ENCODE results near the gene MRPS31.

MRPS31 gene

DNA sequence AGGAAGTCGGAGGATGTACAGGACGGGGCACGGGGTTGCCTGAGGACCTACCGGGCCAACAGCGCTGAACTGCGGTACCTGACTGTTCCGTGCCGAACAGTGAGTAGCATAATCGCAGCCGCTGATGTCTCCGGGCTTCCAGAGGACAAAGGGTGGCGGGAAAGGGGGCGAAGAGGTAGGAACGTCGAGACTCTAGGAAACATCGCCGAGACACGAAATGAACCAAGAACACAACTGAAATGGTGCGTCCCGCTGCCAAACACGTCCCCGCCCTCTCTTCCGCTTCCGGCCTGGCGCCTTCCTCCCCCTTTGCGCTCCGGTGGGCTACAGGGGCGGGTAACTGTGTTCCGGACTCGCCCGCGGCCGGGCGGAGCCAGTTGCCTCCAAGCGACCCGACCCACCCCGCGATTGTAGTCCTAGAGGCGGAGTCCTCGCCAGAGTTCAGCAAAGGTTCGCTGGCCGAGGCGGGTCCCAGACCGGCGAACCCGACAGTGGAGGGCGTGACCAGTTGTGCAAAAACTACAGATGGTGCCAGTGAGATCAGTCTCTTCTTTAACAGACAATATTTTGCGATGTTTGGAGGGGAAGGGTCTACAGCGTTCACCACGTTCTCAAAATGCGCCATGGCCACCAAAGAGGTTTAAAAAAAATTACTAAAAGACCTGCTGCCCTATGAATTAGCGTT lies at the start of gene MRPS31:
TSS of gene MRPS31 (minus strand) at position 257 of the 685 bp plus-strand sequence. CDS start at position 203, 54 bp downstream.
- peak; percentile 93 for DNase-seq

GRCh38 chr13:40819797-40820315 lies 48.9 kb upstream of the MRPS31 start:
- DNase-seq, result no peak

DNA sequence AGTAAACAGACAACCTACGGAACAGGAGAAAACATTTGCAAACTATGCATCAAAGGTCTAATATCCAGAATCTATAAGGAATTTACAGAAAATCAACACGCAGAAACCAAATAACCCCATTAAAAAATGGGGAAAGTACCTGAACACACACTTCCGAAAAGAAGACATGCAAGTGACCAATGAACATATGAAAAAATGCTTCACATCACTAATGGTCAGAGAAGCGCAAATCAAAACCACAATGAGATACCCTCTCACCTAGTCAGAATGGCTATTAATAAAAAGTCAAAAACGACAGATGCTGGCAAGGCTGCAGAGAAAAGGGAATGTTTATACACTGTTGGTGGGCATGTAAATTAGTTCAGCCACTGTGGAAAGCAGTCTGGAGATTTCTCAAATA lies 47.9 kb upstream of the MRPS31 start:
- no peak for DNase-seq

GRCh38 chr13:40814803-40815202 lies 43.8 kb upstream of the MRPS31 start:
- no peak for DNase-seq

DNA sequence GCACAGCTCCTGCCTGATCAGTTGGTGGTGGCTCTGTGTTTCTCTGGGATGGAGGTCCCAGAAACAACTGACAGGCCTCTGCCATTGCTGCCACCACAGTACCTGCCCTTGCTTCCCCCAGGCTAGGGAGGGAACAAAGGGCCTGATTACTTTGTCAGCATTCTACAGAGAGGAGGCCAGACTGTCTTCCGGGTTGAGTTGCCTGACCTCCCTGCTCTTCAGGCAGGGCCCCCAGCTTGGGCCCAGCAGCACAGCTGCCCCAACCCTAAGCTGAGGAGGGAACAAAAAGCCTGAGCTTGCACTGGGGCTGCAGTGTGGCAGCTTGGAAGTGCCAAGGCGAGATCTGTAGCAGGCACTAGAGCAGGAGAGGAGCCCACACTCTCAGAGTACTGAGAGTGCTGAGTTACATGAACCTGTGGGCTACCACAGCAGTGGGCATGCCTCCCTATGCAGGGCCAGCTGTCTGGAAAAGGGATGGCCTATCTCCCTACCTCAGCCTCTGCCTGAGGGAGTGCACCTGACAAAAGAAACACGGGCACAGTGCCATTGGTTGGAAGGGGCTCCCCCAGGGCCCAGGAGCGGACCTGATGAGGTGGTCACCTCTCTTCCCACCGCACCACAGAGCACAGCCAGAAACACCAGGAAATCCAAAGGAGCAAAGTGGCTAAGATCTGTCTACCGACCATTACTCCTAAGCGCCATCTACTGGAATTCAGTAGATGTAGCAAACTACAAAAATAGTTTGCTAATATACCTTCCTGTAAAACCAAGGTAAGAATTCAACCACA lies 42.9 kb upstream of the MRPS31 start:
- DNase-seq, result no peak

DNA sequence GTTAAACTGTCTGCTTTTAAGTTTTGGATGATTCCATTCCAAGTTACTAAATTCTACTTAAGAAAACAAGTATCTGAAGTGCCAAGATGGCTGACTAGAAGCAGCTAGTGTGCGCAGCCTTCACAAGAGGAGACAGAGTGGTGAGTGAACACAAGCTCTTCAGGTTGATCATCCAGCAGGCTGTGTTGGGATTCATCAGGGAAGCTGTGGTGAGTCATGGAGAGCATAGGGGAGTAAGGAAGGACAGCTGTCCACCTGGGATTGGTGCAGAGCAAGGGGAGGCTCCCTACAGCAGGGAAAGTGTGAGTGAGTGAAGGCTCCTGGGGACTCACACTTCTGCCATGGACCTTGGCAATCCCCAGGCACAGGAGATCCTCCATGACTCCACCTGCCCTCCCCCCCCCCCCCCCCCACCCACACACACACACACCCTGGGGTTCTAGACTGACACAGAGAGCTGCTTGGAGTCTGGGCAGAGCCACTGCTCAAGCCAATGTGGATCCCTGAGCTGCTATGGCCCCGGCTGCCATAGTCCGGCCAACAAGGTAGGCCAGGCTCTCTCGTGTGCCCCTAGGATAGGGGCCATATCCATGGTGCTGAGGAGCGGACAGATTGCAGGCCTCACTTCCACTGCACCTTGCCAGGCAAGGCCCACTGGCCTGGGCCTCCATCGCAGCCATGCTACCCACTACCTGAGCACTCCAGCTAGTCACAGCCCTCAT lies 41.9 kb upstream of the MRPS31 start:
- no peak for DNase-seq

DNA sequence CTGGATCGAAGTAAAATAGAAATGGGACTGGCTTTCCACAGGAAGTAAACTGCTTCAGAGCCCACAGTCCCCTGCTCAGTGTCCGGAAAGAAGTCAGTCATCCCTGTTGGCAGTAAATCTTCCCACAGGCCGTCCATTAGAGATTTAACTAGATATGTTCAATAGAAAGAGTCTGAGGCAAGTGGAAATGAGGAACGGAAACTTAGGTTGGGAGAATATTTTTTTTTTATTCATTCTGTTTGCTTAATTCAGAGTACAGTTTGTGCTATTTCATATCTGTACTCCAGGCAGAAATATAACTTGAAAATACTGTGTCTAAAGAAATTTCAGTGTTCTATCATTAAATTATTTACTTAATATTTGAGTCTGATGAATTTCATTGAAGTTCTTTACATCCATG lies 41.1 kb upstream of the MRPS31 start:
- DNase-seq, result no peak

DNA sequence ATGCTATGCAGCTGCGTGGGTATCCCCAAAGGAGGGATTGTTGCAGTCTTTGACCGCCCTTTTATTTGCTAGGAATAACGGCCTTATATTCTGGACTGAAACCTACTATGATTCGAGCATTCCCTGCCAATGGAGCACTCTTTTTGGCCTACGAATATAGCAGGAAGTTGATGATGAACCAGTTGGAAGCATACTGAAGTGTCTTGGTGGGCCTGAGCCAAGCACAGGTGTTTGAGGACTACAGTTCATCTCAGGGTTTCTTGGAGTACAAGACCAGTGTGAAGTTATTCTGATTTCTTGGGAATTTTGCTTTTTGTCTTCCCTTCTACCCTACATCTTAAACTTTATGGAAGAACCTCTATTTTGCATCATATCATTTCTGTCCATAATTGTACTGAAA lies 38.5 kb upstream of the MRPS31 start:
- no peak for DNase-seq

GRCh38 chr13:40806241-40806640 lies 35.3 kb upstream of the MRPS31 start:
- DNase-seq, result no peak

DNA sequence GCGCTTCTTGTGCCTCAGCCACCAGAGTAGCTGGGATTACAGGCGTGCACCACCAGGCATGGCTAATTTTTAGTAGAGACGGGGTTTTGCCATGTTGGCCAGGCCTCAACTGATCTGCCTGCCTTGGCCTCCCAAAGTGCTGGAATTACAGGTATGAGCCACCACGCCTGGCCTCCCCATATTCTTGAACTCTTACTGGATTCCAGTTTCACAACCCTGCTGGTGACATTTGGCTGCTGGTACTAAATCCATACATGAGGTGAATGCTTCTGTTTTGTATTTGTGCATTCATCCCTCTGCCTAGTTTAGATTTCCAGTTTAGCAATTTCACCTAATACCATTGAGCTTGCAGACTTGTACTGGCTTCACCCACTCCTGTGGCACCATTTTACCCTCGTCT lies 32.3 kb upstream of the MRPS31 start:
- DNase-seq, result no peak

GRCh38 chr13:40801255-40802217 lies 30.5 kb upstream of the MRPS31 start:
- DNase-seq, result no peak

- no peak for DNase-seq
Observed at GRCh38 chr13:40800559-40800958, 29.6 kb upstream of the MRPS31 start.

DNA sequence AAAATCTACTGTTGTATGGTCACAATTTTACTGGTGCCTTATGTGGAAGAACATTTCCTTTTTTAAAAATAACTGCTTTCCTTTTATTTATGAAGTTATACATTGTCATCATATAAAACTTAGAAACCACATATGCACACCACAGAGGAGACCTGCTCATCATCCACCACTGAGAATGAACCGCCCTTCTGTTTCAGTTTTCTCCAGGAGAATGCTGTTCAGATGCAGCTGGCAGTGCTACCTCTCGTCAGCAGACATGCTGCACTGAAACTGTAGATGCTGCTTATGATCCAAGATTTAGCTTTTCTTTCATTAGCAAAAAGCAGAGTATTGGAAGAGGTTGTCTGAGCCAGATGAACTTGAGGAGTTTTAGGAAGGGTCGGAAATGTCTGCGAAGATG lies 28.5 kb upstream of the MRPS31 start:
- no peak for DNase-seq

DNA sequence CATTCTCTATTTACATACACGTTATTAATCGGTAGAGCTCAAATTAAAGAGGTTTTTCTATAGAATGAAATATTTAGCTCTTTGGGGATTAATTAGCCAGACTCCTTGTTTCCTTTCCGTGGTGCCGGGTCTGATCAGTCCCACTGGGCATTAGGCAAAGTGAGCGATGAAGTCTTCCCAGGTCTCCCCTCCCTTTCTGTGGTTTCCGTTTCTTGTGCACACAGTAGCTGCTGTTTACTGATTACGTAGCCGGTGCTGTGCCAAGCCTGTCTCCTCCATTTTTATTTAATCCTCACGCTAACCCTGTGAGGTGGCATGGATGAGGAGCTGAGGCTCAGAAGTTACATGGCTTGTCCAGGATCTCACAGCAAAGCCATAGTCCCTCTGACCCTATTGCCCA lies 27.4 kb upstream of the MRPS31 start:
- no peak for DNase-seq

DNA sequence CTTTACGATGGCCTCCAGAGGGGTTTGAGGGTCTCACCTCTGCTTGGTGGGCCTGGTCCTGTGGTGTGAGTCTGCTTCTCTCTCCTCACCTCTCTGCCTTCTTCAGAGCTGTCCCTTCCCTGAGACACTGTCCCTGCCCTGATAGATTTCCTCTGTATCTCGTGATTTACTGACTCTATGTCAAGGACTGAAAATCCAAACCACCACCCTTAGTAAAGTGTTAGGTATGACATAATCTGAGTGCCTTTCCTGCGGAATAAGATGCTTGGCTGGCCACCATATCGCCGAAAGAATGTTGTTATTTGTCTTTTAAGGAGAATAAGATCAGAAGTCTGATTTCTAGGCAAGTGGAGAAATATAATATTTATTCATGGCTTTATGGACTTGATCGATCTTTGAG lies 25.7 kb upstream of the MRPS31 start:
- DNase-seq, result no peak

GRCh38 chr13:40794414-40795368 lies 23.7 kb upstream of the MRPS31 start:
- no peak for DNase-seq

GRCh38 chr13:40793339-40793738 lies 22.3 kb upstream of the MRPS31 start:
- DNase-seq, result no peak

DNA sequence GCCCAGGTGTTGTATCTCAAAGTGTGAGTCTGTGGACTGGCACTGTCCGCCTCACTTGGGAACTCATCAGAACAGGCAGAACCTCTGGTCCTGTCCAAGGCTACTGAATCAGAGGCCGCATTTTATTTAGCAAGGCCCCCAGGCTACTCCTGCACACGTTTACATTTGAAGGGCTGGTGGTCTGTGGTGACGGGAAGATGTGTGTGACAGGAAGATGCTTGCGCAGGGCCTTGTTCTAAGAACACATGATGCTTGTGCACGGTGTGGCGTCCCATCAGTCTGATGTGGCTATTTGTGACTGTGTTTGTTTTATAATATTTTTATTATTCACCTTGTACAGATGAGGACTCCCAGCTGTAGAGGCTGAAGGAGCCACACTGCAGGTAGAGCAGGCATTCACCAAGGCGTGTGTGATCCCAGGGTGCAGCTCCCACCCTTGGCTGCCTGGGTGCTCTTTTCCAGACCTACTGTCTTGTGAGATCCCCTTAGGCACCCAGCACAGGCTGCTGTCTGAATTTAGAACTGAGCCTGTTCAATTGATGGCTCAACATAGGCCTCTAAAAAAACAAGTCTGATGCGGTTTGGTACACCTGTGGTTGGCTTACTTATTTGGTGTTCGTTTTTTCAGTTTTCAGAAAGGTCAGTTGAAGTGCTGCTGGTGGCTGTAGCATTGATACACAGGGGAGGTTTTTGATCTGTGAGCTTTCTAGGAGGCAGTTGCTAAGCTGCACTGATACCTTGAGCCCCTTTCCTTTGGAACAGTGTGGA lies 21.5 kb upstream of the MRPS31 start:
- no peak for DNase-seq

DNA sequence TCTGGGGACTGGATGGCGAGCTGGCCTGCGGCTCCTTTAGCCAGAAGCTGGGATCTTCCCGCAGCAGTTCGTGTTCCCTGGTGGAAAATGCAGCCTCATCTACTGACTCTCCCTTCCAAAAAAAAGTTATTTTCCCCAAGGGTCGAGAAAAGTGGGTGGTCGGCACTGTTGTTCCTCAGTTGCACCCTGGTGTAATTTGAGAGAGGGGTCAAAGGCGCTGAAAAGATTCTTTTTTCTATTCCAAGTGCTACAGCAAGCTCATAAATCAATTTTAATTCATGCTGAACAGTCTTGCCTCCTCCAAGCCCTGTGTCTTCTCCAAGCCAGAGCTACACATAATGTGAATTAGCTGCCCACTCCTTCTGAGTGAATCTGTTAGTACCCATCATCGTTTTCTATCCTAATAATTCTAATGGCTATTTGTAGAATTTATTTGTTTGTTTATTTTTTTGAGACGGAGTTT lies 19.2 kb upstream of the MRPS31 start:
- no peak for DNase-seq
